Duodenal mucosa (tissue), 2 donors: Measurements from ENCODE around the gene PRDM5.

Experiments
- H3K27ac ChIP-seq: one replicate; pipeline ENCODE4 v1.7.0; 2013; ENCODE audit warnings: low read depth, low read length
- H3K27me3 ChIP-seq, 2 donors: one replicate each; pipeline ENCODE4 v1.7.0; 2013; ENCODE audit warnings: low read length in 2 of 2, control low read depth in 1 of 2; ENCODE audit not compliant: insufficient read depth in 2 of 2, control insufficient read depth in 1 of 2
- H3K36me3 ChIP-seq, 2 donors: one replicate each; pipeline ENCODE4 v1.7.0; 2013; ENCODE audit warnings: low read length in 2 of 2, control low read depth in 1 of 2; ENCODE audit not compliant: insufficient read depth in 2 of 2, control insufficient read depth in 1 of 2
- H3K4me1 ChIP-seq, 2 donors: one replicate each; pipeline ENCODE4 v1.7.0; 2013; ENCODE audit warnings: low read length in 2 of 2, control low read depth in 1 of 2; ENCODE audit not compliant: insufficient read depth in 2 of 2, control insufficient read depth in 1 of 2
- H3K4me3 ChIP-seq, 2 donors: one replicate each; pipeline ENCODE4 v1.7.0; 2013; ENCODE audit warnings: low read length in 2 of 2, low read depth in 1 of 2
- H3K9ac ChIP-seq, 2 donors: one replicate each; pipeline ENCODE4 v1.7.0; 2013; ENCODE audit warnings: low read length in 2 of 2, low read depth in 1 of 2
- H3K9me3 ChIP-seq, 2 donors: one replicate each; pipeline ENCODE4 v1.7.0; 2013; ENCODE audit warnings: low read length in 2 of 2, control low read depth in 1 of 2; ENCODE audit not compliant: control insufficient read depth in 1 of 2

Gene PRDM5

GRCh38 chr4:120680647-120681228, 241.8 kb downstream of the PRDM5 start:
- Histone ChIP-seq H3K9me3 (no peaks in the 10 kb centered on the region), H3K4me1 (no peaks in the 10 kb centered on the region), H3K36me3 (no peaks in the 10 kb centered on the region), H3K27ac (no peak overlapping the region), H3K9ac (no peak overlapping the region), H3K4me3 (no peak overlapping the region), H3K27me3 (no peaks in the 10 kb centered on the region)

- peaks cover 0 to 6% of the 10 kb centered on the region in 2 donors for H3K9me3 ChIP-seq
- H3K4me3 ChIP-seq, result no peak overlapping the region
- H3K9ac ChIP-seq, result no peak overlapping the region
- H3K27me3 ChIP-seq, result no peaks in the 10 kb centered on the region
- no peak overlapping the region for H3K27ac ChIP-seq
- H3K4me1 ChIP-seq, result no peaks in the 10 kb centered on the region
- H3K36me3 ChIP-seq, result no peaks in the 10 kb centered on the region
Observed at GRCh38 chr4:120673696-120674095, 248.8 kb downstream of the PRDM5 start.

- Histone ChIP-seq H3K27me3 (no peaks in the 10 kb centered on the region), H3K27ac (no peak overlapping the region), H3K36me3 (no peaks in the 10 kb centered on the region), H3K4me3 (no peak overlapping the region), H3K9ac (no peak overlapping the region), H3K9me3 (peaks cover 0 to 6% of the 10 kb centered on the region in 2 donors), H3K4me1 (no peaks in the 10 kb centered on the region)
Observed at GRCh38 chr4:120672558-120673147, 249.9 kb downstream of the PRDM5 start.

- Histone ChIP-seq H3K4me3 (no peak overlapping the region), H3K4me1 (no peaks in the 10 kb centered on the region), H3K9ac (no peak overlapping the region), H3K9me3 (peaks cover 0 to 6% of the 10 kb centered on the region in 2 donors), H3K27me3 (no peaks in the 10 kb centered on the region), H3K36me3 (no peaks in the 10 kb centered on the region), H3K27ac (no peak overlapping the region)
Observed at GRCh38 chr4:120672076-120672475, 250.4 kb downstream of the PRDM5 start.

- H3K4me3 ChIP-seq, result no peak overlapping the region
- no peaks in the 10 kb centered on the region for H3K4me1 ChIP-seq
Observed at GRCh38 chr4:120671538-120671937, 251.0 kb downstream of the PRDM5 start.

GRCh38 chr4:120667102-120667501, 255.4 kb downstream of the PRDM5 start:
- H3K27me3 ChIP-seq, result no peaks in the 10 kb centered on the region
- no peak overlapping the region for H3K4me3 ChIP-seq
- H3K4me1 ChIP-seq, result no peaks in the 10 kb centered on the region
- H3K9me3 ChIP-seq, result peaks cover 0 to 3% of the 10 kb centered on the region in 2 donors
- no peak overlapping the region for H3K27ac ChIP-seq
- H3K36me3 ChIP-seq, result no peaks in the 10 kb centered on the region
- H3K9ac ChIP-seq, result no peak overlapping the region

More at GRCh38 chr4:120671538-120671937, 251.0 kb downstream of the PRDM5 start:
- Histone ChIP-seq H3K27me3 (no peaks in the 10 kb centered on the region), H3K36me3 (no peaks in the 10 kb centered on the region), H3K9ac (no peak overlapping the region), H3K9me3 (peaks cover 0 to 6% of the 10 kb centered on the region in 2 donors), H3K27ac (no peak overlapping the region)

- no peak overlapping the region for H3K27ac ChIP-seq
- no peaks in the 10 kb centered on the region for H3K36me3 ChIP-seq
- H3K4me3 ChIP-seq, result no peak overlapping the region
- H3K4me1 ChIP-seq, result no peaks in the 10 kb centered on the region
- H3K9ac ChIP-seq, result no peak overlapping the region
- H3K9me3 ChIP-seq, result no peaks in the 10 kb centered on the region
- H3K27me3 ChIP-seq, result no peaks in the 10 kb centered on the region
Observed at GRCh38 chr4:120664851-120665250, 257.7 kb downstream of the PRDM5 start.

- Histone ChIP-seq H3K27ac (no peak overlapping the region), H3K9me3 (no peaks in the 10 kb centered on the region), H3K9ac (no peak overlapping the region), H3K27me3 (no peaks in the 10 kb centered on the region), H3K36me3 (no peaks in the 10 kb centered on the region), H3K4me1 (no peaks in the 10 kb centered on the region), H3K4me3 (no peak overlapping the region)
Observed at GRCh38 chr4:120659616-120660170, 262.8 kb downstream of the PRDM5 start.

GRCh38 chr4:120658772-120659171, 263.8 kb downstream of the PRDM5 start:
- Histone ChIP-seq H3K36me3 (no peaks in the 10 kb centered on the region), H3K9ac (no peak overlapping the region), H3K4me1 (no peaks in the 10 kb centered on the region), H3K27ac (no peak overlapping the region), H3K27me3 (no peaks in the 10 kb centered on the region), H3K9me3 (no peaks in the 10 kb centered on the region), H3K4me3 (no peak overlapping the region)

GRCh38 chr4:120653804-120654573, 268.5 kb downstream of the PRDM5 start:
- Histone ChIP-seq H3K27ac (no peak overlapping the region), H3K9ac (no peak overlapping the region), H3K9me3 (no peaks in the 10 kb centered on the region), H3K36me3 (no peaks in the 10 kb centered on the region), H3K4me1 (no peaks in the 10 kb centered on the region), H3K27me3 (no peaks in the 10 kb centered on the region), H3K4me3 (no peak overlapping the region)
